Sigmoid colon (tissue), 7 donors: ENCODE measurements around the gene TMEM63B. TPM values are rescaled to one million over a fixed set of nuclear protein-coding genes. Genes with fewer than 3 reads are reported as not detected.

Source experiments
- DNase-seq: peaks from one replicate; pipeline ENCODE4 v3.0.0-alpha.2; 2019
- H3K27ac ChIP-seq, 4 donors: fragments of 200-600 bp; sonication (generic); one replicate each; pipeline ENCODE4 v1.5.1; 2016 to 2019; ENCODE audit warnings: mild to moderate bottlenecking in 1 of 4
- H3K27me3 ChIP-seq, 3 donors: fragments of 200-600 bp; sonication (generic); one replicate each; pipeline ENCODE4 v1.5.1; 2019; ENCODE audit warnings: mild to moderate bottlenecking in 1 of 3
- H3K36me3 ChIP-seq, 4 donors: fragments of 200-600 bp; sonication (generic); one replicate each; pipeline ENCODE4 v1.5.1; 2016 to 2019
- H3K4me1 ChIP-seq, 4 donors: fragments of 200-600 bp; sonication (generic); one replicate each; pipeline ENCODE4 v1.5.1; 2017 to 2019
- H3K4me3 ChIP-seq, 4 donors: fragments of 200-600 bp; sonication (generic); one replicate each; pipeline ENCODE4 v1.5.1; 2017 to 2019; ENCODE audit warnings: mild to moderate bottlenecking in 2 of 4, moderate library complexity in 1 of 4
- H3K9me3 ChIP-seq, 4 donors: fragments of 200-600 bp in 3 of 4; sonication (generic) in 3 of 4; one replicate each; pipeline versions ENCODE4 v1.5.1 to v1.6.1; 2013 to 2019
- EP300 ChIP-seq, 4 donors: sonication (generic); formaldehyde crosslinking; IDR thresholded peaks; one replicate each; pipeline ENCODE4 v1.6.1; 2017; ENCODE audit warnings: antibody characterized with exemption in 4 of 4
- POLR2A ChIP-seq, 2 donors: fragments of 450-650 bp; IDR thresholded peaks; one replicate each; pipeline ENCODE4 v1.6.1; 2016; ENCODE audit warnings: antibody characterized with exemption in 2 of 2, mild to moderate bottlenecking in 2 of 2, moderate library complexity in 2 of 2
- POLR2AphosphoS5 ChIP-seq, 4 donors: sonication (generic); formaldehyde crosslinking; IDR thresholded peaks; one replicate each; pipeline ENCODE4 v1.6.1; 2017; ENCODE audit warnings: antibody characterized with exemption in 4 of 4
- WGBS, 2 donors: extraction: QIAGEN DNeasy Blood & Tissue Kit; methylation state at CpG; one replicate each; pipeline ENCODE4 v1.1.7; 2013; 5-methylcytosine and 5-hydroxymethylcytosine counted together
- intact Hi-C: fragments of 100-400 bp; cut with DNase I; formaldehyde crosslinking; loops from one replicate; pipeline ENCODE4 v1.15.1; 2023
- polyA plus RNA-seq, 3 donors: library from polyadenylated mRNA; stranded (reverse); fragments of 200-250 nt; gene quantifications; one replicate each; pipeline ENCODE4 v1.2.3, GENCODE V29; 2013
- total RNA-seq, 4 donors: library from RNA; depleted of rRNA; stranded (reverse); fragments of >200 nt; gene quantifications; one replicate each; pipeline ENCODE4 v1.1.0, GENCODE V29; 2016
- TF ChIP-seq, protein P1 (sequence below), 4 experiments: fragments of 450-650 bp in 3 of 4; fragments of 200-600 bp in 1 of 4; IDR thresholded peaks; one replicate each; pipeline ENCODE4 v1.5.1; 2016 to 2019; ENCODE audit warnings: antibody characterized with exemption in 4 of 4, mild to moderate bottlenecking in 3 of 4, moderate library complexity in 2 of 4
- donor health status: healthy with polysubstance abuse.
- donor health status: Bipolar disorder and iron deficiency.
- donor health status: healthy.

The TMEM63B gene
- total and polyA plus RNA-seq, 7 donors: 9.0 to 48.5 (median 14.6) TPM

DNA sequence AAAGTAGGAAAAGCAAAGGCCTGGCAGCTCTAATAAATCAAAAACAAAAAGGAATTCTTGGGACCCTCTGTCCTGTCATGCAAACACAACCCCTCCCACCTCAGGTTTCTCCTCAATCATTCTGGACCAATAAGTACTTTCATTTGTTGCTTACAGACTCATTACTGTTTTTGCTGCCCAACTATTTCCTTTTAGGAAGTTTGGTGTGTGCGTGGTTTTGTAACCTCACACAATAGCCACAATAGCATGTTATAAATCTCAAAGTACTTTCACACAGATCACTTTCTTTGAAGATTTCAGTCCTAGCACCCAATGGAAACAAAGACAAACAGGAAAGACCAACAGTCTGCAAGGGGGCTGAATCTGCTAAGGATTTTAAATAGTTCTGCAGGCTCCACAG lies 4.6 kb upstream of the TMEM63B start:
- intact Hi-C loops: no loop called here
- Histone ChIP-seq H3K4me3 (peak overlapping the region in 1 of 4 donors; percentile 7), H3K27ac (peak overlapping the region; percentile 27 to 94 (median 44)), H3K36me3 (no peaks in the 10 kb centered on the region), H3K4me1 (peaks cover 0 to 75% (median 69%) of the 10 kb centered on the region in 4 donors), H3K27me3 (no peaks in the 10 kb centered on the region), H3K9me3 (no peaks in the 10 kb centered on the region)
- WGBS, 2 donors: 6 to 7% methylated on average over 1 of the region's 1 CpG
- DNase-seq: no peak
- TF ChIP-seq POLR2AphosphoS5 (IDR thresholded peaks at IDR 0.05): peak in 2 of 4 donors; percentile 21 to 36
- TF ChIP-seq, protein P1, sequence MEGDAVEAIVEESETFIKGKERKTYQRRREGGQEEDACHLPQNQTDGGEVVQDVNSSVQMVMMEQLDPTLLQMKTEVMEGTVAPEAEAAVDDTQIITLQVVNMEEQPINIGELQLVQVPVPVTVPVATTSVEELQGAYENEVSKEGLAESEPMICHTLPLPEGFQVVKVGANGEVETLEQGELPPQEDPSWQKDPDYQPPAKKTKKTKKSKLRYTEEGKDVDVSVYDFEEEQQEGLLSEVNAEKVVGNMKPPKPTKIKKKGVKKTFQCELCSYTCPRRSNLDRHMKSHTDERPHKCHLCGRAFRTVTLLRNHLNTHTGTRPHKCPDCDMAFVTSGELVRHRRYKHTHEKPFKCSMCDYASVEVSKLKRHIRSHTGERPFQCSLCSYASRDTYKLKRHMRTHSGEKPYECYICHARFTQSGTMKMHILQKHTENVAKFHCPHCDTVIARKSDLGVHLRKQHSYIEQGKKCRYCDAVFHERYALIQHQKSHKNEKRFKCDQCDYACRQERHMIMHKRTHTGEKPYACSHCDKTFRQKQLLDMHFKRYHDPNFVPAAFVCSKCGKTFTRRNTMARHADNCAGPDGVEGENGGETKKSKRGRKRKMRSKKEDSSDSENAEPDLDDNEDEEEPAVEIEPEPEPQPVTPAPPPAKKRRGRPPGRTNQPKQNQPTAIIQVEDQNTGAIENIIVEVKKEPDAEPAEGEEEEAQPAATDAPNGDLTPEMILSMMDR (IDR thresholded peaks at IDR 0.05): no peak

DNA sequence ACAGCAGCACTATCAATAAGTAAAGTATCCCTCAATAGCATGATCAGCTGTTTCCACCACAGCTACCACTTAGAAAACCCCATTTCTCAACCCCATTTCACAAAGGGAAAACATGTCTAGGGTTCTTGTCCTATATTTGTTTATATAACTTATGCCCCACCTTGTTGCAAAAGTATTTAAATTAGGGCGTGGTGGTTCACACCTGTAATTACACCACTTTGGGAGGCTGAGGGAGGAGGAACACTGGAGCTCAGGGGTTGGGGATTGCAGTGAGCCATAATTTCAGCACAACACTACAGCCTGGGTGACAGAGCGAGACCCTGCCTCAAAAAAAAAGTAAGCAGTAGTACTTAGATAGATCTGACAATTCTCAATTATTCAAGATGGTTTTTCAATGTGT lies 3.8 kb upstream of the TMEM63B start:
- intact Hi-C loops: no loop called here
- Histone ChIP-seq H3K4me1 (peaks cover 0 to 81% (median 73%) of the 10 kb centered on the region in 4 donors), H3K27ac (peak overlapping the region in 3 of 4 donors; percentile 27 to 94 (median 49)), H3K27me3 (no peaks in the 10 kb centered on the region), H3K4me3 (no peak overlapping the region), H3K9me3 (no peaks in the 10 kb centered on the region), H3K36me3 (no peaks in the 10 kb centered on the region)
- no peak for DNase-seq
- no peak for TF ChIP-seq EP300 (IDR thresholded peaks at IDR 0.05)
- WGBS, 2 donors: 54 to 78% methylated on average over 2 of the region's 2 CpGs

DNA sequence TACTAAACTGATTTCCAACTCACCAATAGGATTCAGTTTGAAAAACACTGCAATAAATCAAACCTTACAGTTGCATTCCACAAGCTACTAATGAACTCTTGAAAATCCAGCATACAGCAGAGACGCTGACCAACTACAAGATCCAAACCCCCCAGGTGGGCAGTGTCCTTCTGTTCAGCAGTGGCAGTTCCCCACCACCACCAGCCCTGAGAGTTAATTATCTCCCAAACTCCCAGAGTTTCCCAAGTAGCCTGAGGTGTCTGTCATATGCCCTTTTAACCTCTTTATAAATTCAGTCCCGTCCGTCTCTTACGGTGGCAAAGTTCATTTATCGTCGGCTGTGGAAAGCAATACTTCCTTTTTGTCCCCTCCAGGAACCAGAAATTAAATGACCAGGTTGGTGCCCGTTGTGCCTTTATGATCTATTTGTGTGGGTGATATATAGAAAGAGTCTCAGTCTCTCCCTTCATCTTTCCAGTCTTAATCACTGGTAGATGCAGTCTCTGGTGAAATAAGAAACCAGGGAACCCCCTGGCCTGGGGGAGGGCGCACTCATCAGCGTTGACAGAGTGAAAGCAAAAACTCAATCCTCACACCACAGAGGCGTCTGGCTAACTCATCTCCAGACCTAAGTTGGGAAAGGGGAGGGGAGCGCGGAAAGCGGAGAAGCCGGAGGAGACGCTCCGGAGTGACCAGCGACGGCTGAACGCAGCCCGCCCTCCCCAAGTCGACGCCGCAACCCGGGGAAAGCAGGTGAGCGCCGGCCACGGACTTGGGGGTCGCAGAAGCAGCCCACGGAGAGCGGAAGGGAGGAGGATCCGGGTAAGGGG lies 819 bp upstream of the TMEM63B start:
- H3K27me3 ChIP-seq: no peaks in the 10 kb centered on the region
- H3K4me1 ChIP-seq: peaks cover 0 to 60% (median 59%) of the 10 kb centered on the region in 4 donors
- peak overlapping the region; percentile 89 to 100 (median 98) for H3K4me3 ChIP-seq
- H3K27ac ChIP-seq: peak overlapping the region; percentile 89 to 98 (median 94)
- peak; percentile 78 for DNase-seq
- H3K9me3 ChIP-seq: no peaks in the 10 kb centered on the region
- 1 to 2% methylated on average over 31 of the region's 31 CpGs for WGBS, 2 donors
- TF ChIP-seq POLR2AphosphoS5 (IDR thresholded peaks at IDR 0.05): peak in 2 of 4 donors; percentile 3
- no peak for TF ChIP-seq EP300 (IDR thresholded peaks at IDR 0.05)
- H3K36me3 ChIP-seq: no peaks in the 10 kb centered on the region
- intact Hi-C loops: loop anchor here (5.0 kb wide), 3 partner anchors 96 to 954 kb away; partner anchors contain the start of genes CDC5L, SLC29A1 and SRF

DNA sequence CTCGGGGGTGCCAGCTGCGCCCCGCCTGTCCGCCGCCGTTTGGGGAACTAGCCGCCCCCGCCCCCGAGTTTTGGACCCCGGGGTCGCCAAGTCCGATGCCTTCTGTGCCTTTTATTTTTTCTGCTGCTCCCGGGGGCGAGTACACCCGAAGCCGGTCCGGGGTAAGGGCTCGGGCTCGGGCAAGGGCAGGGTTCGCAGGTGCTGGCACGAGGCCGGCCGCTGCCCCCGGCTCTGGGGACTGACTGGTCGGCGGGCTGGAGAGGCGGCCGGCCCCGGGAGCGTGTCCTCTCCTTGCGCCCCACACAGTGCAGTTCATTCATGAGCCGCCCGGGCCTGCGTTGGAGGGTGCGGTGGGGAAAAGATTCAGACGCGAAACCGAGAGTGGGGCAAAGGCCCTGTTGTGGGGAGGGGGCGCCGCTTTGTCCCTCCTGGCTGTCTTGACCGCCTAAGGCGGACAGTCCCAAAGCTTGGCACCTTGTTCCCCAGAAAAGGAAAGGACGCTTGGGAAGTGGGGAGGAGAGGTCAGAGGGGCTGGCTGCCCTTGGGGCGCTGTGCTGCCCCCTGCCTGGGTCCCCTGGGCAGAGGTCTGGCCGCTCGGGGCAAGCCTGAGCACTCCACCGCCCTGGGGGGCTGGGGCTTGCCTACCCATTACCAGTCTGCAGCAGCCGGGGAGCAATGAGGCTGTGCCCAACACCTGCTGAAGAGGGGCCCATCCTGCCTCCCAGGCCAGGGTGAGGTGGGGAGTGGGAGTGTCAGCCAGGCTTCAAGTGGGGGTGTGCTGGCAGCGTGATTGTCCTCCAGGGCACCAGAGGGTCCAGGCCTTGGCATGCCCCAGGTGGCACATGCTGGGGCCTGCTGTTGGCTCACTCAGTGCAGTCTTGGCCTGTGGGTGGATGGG lies 915 bp downstream of the TMEM63B start:
- H3K4me1 ChIP-seq: peaks cover 0 to 47% (median 45%) of the 10 kb centered on the region in 4 donors
- whole genome bisulfite sequencing, 2 donors: 4 to 10% methylated on average over 49 of the region's 49 CpGs
- TF ChIP-seq POLR2AphosphoS5 (IDR thresholded peaks at IDR 0.05): no peak
- TF ChIP-seq, protein P1 (IDR thresholded peaks at IDR 0.05): peak in 3 of 4 experiments; percentile 26 to 53 (median 34)

DNA sequence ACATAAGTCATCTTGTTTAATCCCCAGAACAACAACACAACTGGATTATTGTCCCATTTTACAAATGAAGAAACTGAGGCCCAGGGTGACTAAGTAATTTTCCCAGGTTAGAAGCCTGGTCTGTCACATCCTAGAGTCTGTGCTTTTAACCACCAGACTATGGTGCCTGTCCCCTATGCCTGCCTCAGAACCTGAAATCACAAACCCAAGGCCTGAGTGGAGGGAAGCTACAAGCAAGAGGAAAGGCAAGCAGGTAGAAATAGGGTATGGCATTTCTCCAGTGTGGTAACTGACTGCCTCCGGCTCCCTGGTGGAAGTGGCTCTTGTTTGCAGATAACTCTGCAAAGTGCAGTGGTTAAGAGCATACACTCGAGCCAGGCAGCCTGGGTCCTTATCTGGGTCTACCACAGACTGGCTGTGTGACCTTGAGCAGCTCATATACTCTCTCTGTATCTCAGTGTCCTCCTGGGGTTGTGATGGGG lies 2.5 kb downstream of the TMEM63B start:
- 67 to 79% methylated on average over 2 of the region's 2 CpGs for whole genome bisulfite sequencing, 2 donors
- H3K36me3 ChIP-seq: peaks cover 0 to 5% (median 2%) of the 10 kb centered on the region in 4 donors
- no peak overlapping the region for H3K27ac ChIP-seq
- H3K4me1 ChIP-seq: peaks cover 0 to 44% (median 36%) of the 10 kb centered on the region in 4 donors
- intact Hi-C loops: loop anchor here (5.0 kb wide), 3 partner anchors 92 to 958 kb away; partner anchors contain the start of genes CDC5L, SLC29A1 and SRF
- H3K9me3 ChIP-seq: no peaks in the 10 kb centered on the region
- DNase-seq: no peak
- no peaks in the 10 kb centered on the region for H3K27me3 ChIP-seq
- no peak overlapping the region for H3K4me3 ChIP-seq
- TF ChIP-seq POLR2A (IDR thresholded peaks at IDR 0.05): no peak

More for the DNA sequence above, 915 bp downstream of the TMEM63B start:
- Histone ChIP-seq H3K27ac (peak overlapping the region; percentile 89 to 98 (median 94)), H3K27me3 (no peaks in the 10 kb centered on the region), H3K9me3 (no peaks in the 10 kb centered on the region), H3K36me3 (no peaks in the 10 kb centered on the region), H3K4me3 (peak overlapping the region; percentile 89 to 100 (median 98))
- intact Hi-C loops: loop anchor here (5.0 kb wide), 3 partner anchors 94 to 956 kb away; partner anchors contain the start of genes CDC5L, SLC29A1 and SRF
- DNase-seq: peak; percentile 78
